ENCODE measurements around the gene MAOB. TPM values are rescaled to one million over a fixed set of nuclear protein-coding genes. Genes with fewer than 3 reads are reported as not detected.

The MAOB gene
- total RNA-seq, 1 experiment from 2014 or later: 1.1 TPM

- H3K4me3 Mint-ChIP-seq: no peak overlapping the region
- Histone ChIP-seq H4K5ac (ENCODE audit: insufficient read length, low read depth, low read length) (no peak overlapping the region), H2BK120ac (ENCODE audit: low read depth, low read length, poor library complexity, severe bottlenecking) (no peak overlapping the region), H3K4me2 (ENCODE audit: insufficient read depth, insufficient read length, low read length) (no peak overlapping the region), H3K56ac (ENCODE audit: insufficient read length, low read depth, low read length) (no peak overlapping the region), H2AK5ac (ENCODE audit: insufficient read length, low read length) (no peak overlapping the region), H3K9me3 (ENCODE audit: control insufficient read depth, low read depth, low read length) (peaks cover 12% of the 10 kb centered on the region), H3K27me3 (ENCODE audit: insufficient read depth, low read length) (no peaks in the 10 kb centered on the region), H4K8ac (replicated peaks; ENCODE audit: insufficient read length, low read depth, low read length) (no peak overlapping the region), H3K79me1 (ENCODE audit: insufficient read depth, low read depth, low read length, poor library complexity, severe bottlenecking) (no peaks in the 10 kb centered on the region), H4K20me1 (ENCODE audit: control insufficient read depth, insufficient read depth, insufficient read length) (no peaks in the 10 kb centered on the region), H3K18ac (ENCODE audit: insufficient read length, low read depth, low read length) (no peak overlapping the region), H2BK20ac (ENCODE audit: low read depth, low read length, poor library complexity, severe bottlenecking) (no peak overlapping the region), H3K27ac (ENCODE audit: insufficient read length, low read depth, low read length) (no peak overlapping the region), H2AFZ (ENCODE audit: low read length) (no peak overlapping the region), H3K9ac (ENCODE audit: extremely low read depth, insufficient read length, low read length) (no peak overlapping the region), H3K4ac (ENCODE audit: low read depth, low read length) (no peak overlapping the region), H3K4me1 (ENCODE audit: insufficient read depth, low read length) (no peaks in the 10 kb centered on the region), H3K23me2 (ENCODE audit: insufficient read length, low read depth, low read length, poor library complexity, severe bottlenecking) (no peaks in the 10 kb centered on the region), H3K23ac (ENCODE audit: insufficient read length, low read depth, low read length) (no peak overlapping the region), H3T11ph (ENCODE audit: low read length) (no peak overlapping the region), H3K14ac (ENCODE audit: insufficient read depth, low read length) (no peak overlapping the region), H2BK15ac (ENCODE audit: low read depth, low read length) (no peak overlapping the region), H3K79me2 (ENCODE audit: insufficient read depth, low read length) (no peaks in the 10 kb centered on the region), H4K91ac (ENCODE audit: insufficient read length, low read depth, low read length) (no peak overlapping the region), H2BK12ac (ENCODE audit: insufficient read length, low read depth, low read length) (no peak overlapping the region), H2BK5ac (ENCODE audit: insufficient read length, low read length) (no peak overlapping the region)
- no peak overlapping the region for H3K27ac Mint-ChIP-seq
- H3K36me3 Mint-ChIP-seq (ENCODE audit: insufficient read depth in 1 of 3, low read depth in 3 of 3): peaks cover 0 to 2% (median 0%) of the 10 kb centered on the region in 3 experiments; a peak in 2 of 7 replicates
- DNase-seq: no peak
- peaks cover 50 to 58% of the 10 kb centered on the region in 2 experiments for H3K9me3 Mint-ChIP-seq
- no peaks in the 10 kb centered on the region for H3K4me1 Mint-ChIP-seq
- TF ChIP-seq CTCF (conservative IDR thresholded peaks at IDR 0.05): no peak
- H3K27me3 Mint-ChIP-seq (ENCODE audit: low read depth): no peaks in the 10 kb centered on the region
- WGBS (ENCODE audit: extremely low coverage, insufficient read length, low lambda C conversion rate): no CpG with 5 or more reads among the region's 4 CpGs
These were observed 15.8 kb downstream of the MAOB start for GRCh38 chrX:43866423-43866822.
